NCI-H82 (cell line): Measurements from ENCODE around the gene PTPN18.
A peak's percentile ranks its signal among the peaks of the same experiment; 100 is the strongest.
"Not testable (repeated sequence)": the region's sequence is repeated elsewhere in the genome, so short reads cannot be mapped to it uniquely, and the experiment has no call there.

Experiments
- DNase-seq: peaks from one replicate; lab custom pipeline; 2025; lab: John Stamatoyannopoulos, UW

PTPN18 gene

DNA sequence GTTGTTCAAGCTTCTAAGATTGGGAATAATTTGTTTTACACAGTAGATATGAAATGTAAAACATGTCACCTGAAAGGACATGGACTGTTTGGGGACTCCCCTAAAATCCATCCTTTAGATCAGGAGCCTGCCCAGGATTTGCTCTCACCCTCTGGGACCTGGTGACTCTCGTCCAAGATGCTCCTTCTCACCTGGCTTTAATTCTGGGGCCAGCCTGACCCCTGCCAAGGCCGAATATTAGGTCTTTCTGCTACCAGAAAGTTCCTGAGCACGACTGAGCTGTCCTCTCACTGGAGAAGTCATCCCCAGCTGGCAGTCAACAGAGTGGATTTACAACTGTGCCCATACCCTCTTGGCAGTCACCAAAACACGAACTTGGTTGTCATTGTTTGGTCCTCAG is 25.3 kb downstream of the PTPN18 start:
- DNase-seq = no peak

DNA sequence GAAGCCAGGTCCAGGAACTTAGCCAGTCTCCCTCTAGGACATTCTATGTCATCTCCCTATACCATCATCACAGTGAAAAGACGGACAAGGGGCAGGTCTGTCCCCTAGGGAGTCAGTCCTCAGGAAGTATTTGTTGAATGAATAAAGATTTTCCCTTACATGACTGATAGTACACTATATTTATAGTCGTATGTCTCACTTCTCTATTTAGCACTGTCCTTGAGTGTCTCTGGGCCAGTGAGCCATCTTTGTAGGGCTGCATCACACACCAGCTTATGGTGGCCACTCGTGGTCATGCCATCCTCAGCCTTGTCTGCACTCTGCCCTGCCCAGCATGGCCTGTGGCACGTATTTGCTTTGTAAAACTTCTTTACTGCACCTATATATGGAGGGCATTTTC is 25.8 kb downstream of the PTPN18 start:
- DNase-seq = no peak

DNA sequence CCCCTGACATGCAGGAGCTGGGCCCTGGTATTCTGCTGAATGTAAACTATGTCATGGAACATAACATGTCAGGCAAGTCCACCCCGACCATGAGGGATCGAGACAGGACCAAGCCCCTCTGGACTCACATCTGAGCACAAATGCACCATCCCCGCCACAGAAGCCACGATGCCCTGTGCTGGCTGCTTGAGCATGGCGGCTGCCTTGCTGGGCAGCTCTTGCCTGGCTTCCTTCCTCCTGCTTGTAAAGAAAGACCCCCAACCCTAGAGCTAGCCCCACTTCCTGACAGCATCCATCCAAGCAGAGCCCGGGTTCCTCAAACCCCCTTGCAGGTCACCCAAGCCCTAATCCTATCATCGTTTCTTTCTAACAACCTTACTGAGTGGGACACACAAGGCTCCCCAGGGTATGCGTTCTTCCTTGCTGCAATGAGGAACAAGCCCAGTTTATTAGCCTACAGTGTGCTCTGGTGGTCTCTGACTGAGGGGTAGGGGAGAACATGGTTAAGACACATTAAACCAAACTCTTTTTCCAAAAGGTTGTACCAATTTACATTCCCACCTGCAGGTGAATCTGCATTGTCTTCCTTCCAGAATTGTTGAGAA is 26.6 kb downstream of the PTPN18 start:
- DNase-seq = no peak

DNA sequence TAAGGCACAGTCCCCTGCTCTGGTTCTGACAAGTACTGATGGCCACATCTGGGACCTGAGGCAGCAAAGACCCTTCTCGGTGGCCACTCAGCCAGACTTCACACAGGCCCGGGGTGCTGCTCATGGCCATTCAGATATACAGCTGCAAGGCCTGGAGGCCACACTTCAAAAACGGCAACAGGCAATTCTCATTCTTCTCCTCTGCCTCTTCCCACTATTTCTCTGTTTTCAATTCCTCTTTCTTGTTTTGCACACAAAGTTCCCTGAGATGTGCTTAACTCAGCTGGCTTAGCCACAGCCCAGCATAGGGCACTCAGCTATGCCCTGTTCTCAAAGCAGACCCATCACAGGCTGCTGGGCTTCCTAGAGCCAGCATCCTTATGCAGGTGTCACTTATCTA is 29.9 kb downstream of the PTPN18 start:
- DNase-seq = no peak

DNA sequence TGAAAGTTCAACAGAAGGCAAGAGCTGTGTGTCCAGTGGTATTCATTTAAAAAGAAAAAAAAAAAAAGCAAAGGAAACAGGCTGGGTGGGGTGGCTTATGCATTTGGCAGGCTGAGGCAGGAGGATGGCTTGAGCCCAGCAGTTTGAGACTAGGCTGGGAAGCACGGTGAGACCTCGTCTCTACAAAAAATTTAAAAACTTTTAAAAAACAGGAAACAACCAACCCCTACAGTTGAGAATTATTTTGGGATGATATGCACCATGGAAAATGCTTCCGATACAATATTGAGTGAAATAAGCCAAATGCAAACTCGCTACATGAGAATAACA is 31.2 kb downstream of the PTPN18 start:
- no peak for DNase-seq

DNA sequence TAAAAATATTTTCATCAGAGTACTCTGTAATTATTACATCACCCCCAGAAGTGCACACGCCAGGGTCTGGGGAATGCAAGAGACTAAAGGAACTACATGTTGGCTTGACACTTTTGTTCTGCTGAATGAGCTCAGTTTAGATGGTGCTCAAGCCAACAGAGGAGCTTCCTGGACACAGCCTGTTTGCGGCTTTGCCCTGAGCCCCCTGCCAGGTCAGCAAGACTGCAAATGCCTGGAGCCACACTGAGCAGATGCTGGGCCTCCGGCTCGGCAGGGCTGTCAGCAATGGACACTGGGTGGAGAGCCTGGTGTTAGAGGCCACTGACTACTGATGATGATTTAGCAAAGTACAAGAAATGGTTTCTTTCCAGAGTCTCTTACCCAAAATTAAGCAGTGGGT is 31.9 kb downstream of the PTPN18 start:
- DNase-seq = no peak

DNA sequence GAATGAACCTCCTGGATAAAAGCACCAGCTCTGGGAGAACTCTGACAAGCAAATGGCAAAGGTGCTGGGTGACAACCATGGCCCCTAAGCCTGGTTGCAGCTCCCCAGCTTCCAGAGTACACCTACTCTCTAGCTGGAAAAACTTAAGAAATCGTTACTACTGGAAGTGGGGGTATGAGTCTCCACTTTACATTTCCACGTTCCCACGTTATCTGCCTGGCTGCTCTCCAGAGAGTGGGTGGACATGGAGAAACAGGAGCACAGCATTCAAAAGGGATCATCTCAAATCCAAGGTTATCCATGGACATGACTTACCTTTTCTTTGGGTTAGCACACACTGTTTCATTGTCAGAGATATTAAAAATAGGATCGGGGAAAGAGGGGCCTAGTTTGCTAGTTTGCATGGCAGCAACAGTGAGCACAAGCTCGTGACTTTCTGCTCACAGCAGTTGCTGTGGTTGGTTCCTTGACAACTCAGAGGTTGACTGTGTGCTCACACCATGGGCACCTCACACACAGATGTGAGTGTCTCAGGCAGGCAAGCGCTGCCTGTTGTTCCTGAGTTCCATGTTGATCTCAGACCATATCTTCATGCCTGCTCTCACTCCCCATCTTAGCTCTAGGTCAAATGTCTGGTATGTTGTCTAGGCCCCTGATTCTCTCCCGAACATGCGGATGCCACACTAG is 32.5 kb downstream of the PTPN18 start:
- DNase-seq = no peak

DNA sequence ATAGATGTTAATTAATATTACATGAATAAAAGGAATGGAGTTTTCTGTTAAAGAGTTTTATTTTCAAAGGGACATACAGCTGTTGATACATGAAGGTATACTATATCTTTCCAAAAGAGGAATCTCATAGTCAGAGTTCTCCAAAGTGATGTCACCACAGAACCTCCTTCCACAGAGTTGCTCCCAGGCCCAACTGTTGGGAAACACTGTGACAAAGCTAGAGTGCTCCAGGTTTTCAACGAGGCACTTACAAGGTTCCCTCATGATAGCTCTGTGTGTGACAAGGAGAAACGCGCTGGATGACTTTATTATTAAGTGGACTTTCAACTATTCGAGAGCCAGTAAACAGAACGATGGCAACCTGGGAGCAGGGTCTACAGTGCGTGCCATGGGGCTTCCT is 33.5 kb downstream of the PTPN18 start:
- DNase-seq = no peak

DNA sequence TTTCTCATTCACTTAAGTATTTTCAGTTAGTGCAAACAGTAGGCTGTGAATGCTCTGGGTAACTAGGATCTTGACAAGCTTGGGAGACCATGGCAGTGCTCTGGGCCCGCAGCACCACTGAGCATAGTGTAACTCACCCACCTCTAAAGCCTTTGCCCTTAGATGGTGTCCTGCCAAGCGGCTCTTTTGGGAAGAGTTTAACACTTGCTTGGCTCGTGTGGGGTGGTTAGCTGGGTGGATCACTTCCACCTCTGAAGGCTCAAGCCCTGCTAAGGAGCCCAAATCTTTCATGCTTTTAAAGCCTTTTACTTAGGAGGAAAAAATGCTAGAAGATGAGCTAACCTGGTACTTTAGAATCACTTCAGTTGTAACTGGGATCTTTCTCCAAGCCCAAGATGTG is 33.9 kb downstream of the PTPN18 start:
- DNase-seq = no peak

DNA sequence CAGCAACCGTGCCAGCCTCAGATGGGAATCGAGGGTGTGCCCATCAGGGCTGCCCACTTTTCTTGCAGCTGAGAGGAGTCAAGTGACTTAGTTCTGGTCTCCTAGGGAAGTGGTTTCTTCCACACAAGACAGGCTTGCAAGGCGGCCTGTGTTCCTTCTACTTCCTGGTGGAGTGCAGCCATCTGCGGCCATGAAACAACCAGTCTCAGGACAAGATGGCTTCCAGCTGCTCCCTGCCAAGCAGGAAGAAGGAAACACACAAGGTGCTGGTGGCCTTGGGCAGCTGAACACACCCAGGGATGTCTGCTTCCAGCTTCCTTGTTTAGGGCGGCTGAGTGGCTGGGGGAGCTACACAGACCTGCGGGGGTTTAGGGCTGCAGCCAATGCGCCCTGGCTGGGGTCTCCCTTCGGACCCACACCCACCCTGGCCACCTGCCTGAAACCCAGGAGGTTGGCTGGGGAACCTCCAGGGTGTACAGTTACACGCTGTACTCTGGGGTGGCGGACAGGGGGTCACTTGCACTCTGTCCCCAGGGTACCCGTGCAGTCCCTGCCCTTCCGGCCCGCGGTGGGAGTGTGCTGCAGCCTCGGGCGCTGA is 34.7 kb downstream of the PTPN18 start:
- DNase-seq = no peak

DNA sequence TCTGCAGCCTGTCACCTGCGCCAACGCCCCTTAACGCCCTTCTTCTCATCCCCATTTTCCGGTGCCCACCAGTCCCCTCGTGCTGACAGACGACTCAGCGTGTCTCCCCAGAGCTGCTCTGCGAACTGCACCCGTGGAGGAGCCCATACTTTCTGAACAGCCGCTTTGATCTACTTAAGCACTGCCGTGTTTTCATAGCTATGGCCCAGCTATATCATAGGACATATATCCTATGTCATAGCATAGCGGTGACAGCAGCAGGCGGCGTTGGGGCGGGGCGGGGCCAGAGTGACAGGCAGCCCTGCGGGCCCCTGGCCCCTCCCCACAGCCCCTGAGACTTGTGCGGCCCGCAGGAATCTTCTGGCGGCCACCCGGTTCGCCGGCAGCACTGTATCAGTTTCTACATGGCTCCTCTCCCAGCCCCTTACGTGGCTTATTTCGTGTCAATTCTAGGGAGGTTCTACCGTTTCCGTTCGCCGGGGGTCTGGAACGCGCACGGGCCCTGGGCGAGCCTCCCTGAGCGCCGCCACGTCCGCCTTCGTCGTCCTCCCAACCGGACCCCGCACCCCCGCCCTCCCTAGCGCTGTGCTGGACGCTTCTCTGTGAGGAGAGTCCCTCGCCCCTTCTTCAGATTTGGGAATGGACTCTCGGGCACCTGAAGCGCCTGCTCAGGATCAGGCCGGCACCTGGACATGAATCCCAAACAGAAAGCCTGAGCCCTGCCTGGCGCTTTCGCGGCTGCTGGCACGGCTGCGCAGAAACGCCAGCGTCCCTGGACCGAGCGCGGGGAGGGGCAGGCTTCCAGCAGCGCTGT is 35.4 kb downstream of the PTPN18 start:
- DNase-seq = peak; percentile 85

DNA sequence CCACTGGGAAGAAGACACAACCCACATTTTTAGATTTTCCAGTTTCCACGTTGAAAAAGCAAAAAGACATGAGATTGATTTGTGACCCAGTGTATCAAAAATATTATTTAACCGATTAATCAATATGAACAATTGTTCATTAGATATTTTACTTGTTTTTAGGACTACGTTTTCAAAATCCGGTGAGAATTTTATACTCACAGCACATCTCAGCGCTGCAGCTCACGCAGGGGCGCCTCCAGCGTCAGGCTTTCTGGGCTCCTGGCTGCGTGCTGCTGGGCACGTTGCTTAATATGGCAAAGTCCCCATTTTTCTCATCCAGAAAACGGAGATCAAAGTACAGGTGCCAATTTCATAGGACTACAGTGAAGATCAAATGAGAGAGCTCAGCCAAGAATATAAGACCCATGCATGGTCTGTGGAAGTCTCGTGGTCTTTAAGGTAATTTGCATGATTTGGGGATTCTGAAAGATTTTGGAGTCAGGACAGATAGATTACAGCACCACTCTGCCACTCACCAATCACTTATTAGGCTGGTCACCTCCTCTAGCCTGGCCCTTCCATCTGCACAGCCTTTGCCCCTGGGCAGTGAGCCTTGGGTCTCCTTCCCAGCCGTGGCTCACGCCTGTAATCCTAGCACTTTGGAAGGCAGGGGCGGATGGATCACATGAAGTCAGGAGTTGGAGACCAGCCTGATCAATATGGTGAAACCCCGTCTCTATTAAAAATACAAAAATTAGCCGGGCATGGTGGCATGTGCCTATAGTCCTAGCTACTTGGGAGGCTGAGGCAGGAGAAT is 36.2 kb downstream of the PTPN18 start:
- peak; percentile 39 for DNase-seq

DNA sequence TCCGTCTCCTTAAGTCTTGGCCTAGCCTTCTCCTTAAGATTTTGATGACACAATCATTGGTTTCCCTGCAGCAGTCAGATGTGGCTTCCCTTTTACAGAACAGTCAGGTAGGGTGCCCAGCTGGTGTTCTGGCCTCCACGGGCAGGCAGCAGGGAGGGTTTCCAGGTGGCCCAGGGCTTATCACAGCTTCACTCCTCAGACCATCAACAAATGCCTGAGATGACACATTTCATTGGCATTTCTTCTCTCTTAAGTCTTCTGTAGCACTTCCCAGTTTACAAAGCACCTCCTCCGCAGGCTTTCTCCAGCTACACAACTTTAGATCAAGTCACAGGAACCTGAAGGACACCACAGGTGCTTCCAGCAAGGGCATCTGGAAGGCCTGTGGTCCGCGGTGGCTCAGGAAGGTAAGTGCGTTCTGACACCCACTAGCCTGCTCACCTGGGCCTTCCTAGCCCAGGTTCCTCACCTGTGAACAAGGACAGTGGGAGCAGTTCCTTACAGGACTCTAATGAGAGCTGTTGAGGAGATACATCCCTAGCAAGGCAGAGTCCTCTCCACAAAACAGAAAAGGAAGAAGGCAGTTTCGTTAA is 37.6 kb downstream of the PTPN18 start:
- no peak for DNase-seq

DNA sequence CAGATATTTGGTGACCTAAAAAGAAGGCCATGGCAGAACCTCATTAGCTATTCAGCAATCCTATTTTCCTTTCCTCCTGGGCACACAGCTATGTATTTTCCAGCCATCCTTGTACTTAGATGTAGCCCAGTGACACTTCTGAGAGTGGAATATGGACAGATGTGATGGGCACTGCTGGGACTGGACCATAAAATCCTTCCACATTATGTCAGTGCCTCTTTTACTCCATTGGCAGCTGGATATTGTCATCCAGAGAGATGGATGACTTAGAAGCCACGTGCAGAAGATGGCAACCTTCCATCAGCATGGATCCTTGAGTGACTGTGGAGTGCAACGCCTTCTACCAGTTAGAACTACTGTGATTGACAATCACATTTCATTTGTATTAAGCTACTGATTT is 50.4 kb downstream of the PTPN18 start:
- DNase-seq = not testable (repeated sequence)

DNA sequence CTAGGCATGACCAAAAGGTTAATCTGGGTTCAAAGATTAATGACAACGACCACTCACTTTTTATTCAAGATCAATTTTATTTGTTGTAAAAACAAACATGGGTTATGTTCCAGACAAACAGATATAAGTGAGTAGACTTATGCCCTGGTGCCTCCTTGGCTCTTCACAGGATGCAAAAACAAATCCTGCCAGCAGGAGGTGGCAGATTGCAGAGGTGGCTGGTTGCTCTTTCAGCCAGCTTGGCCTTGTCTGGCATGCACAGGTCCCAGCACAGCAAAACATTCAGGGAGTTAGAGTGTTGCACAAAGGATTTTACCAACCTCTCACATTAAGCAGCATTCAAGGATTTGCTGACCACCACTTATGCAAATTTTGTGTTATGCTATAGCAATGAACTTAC is 60.8 kb downstream of the PTPN18 start:
- not testable (repeated sequence) for DNase-seq

DNA sequence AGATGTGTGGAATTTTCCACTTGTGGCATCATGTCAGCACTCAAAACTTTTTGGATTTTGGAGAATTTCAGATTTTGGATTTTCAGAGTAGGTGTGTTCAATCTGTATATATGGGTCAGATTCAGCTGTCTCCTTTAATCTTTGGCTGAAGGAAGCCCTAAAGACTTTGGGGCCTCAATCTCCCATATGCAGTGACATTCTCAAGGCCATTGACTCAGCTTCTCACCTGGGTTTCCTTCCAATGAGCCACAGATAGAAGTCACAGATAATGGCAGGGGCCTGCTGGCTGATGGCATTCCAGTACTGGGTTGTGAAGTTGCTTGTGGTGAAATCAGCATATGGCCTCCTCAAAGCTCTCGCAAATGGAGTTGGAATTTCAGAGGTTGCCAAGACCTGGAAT is 63.0 kb downstream of the PTPN18 start:
- not testable (repeated sequence) for DNase-seq
